Panc1 (cell line): Measurements from ENCODE around the gene PTX4. TPM values are rescaled to one million over a fixed set of nuclear protein-coding genes. Genes with fewer than 3 reads are reported as not detected.
A peak's percentile ranks its signal among the peaks of the same experiment; 100 is the strongest.

ENCODE experiments used
- ATAC-seq: fragments of 200-7000 bp; cut with Tn5 transposase; 2 replicates; pipeline ENCODE4 v1.9.1; 2020; ENCODE audit warnings: mild to moderate bottlenecking, moderate library complexity
- BruUV-seq: library from RNA; stranded (reverse); fragments of 400-500 nt; replicated peaks from 2 replicates; lab custom pipeline; 2021; lab: Mats Ljungman, UMichigan
- CTCF ChIA-PET: fragments of 300-600 bp; sonication (Branson Sonifier 250); formaldehyde crosslinking; loops from one replicate; lab custom pipeline; 2022; ENCODE audit warnings: antibody characterized with exemption; lab: Charles Lee
- POLR2A ChIA-PET: fragments of 300-600 bp; sonication (Branson Sonifier 250); formaldehyde crosslinking; loops from one replicate; lab custom pipeline; 2022; ENCODE audit warnings: antibody characterized with exemption; lab: Charles Lee
- DNase-seq: peaks from one replicate; pipeline ENCODE4 v3.0.0-alpha.2; 2010; ENCODE audit warnings: low read depth, low spot score
- H3K27ac ChIP-seq: 2 replicates; pipeline ENCODE4 v1.5.1; 2011; ENCODE audit warnings: mild to moderate bottlenecking, low read length, inconsistent platforms
- H3K27me3 ChIP-seq: fragments of 200-500 bp; sonication (Bioruptor generic); 2 replicates; pipeline ENCODE4 v1.6.0; 2014; ENCODE audit warnings: low read length, inconsistent platforms; ENCODE audit not compliant: control insufficient read depth, insufficient read depth
- H3K36me3 ChIP-seq: fragments of 200-500 bp; sonication (Bioruptor generic); 2 replicates; pipeline ENCODE4 v1.5.1; 2014; ENCODE audit warnings: inconsistent platforms, mild to moderate bottlenecking, low read length, moderate library complexity; ENCODE audit not compliant: control insufficient read depth, insufficient read depth
- H3K4me1 ChIP-seq: 2 replicates; pipeline ENCODE4 v1.5.1; 2011; ENCODE audit warnings: inconsistent platforms, mild to moderate bottlenecking, low read length, moderate library complexity; ENCODE audit not compliant: control insufficient read depth, insufficient read depth
- H3K4me3 ChIP-seq, 2 experiments: 2 replicates each; pipeline ENCODE4 v1.5.1; 2011 to 2012; ENCODE audit warnings: low read depth in 2 of 2, low read length in 2 of 2, mild to moderate bottlenecking in 2 of 2, inconsistent platforms in 1 of 2, moderate library complexity in 1 of 2
- H3K9me3 ChIP-seq: fragments of 200-500 bp; sonication (Bioruptor generic); 2 replicates; pipeline ENCODE4 v1.5.1; 2014; ENCODE audit warnings: low read depth, mild to moderate bottlenecking, inconsistent platforms, low read length, moderate library complexity; ENCODE audit not compliant: control insufficient read depth, insufficient read depth
- CTCF ChIP-seq: fragments of 450-650 bp; IDR thresholded peaks from 2 replicates; pipeline ENCODE4 v1.5.1; 2017; ENCODE audit warnings: mild to moderate bottlenecking
- POLR2AphosphoS5 ChIP-seq: IDR thresholded peaks from 2 replicates; pipeline ENCODE4 v1.6.1; 2012; ENCODE audit warnings: mild to moderate bottlenecking, low read depth, low read length, moderate library complexity
- REST ChIP-seq, 2 experiments: IDR thresholded peaks; 2 replicates each; pipeline ENCODE4 v1.6.1; 2011 to 2012; ENCODE audit warnings: low read depth in 2 of 2, control low read depth in 1 of 2, low read length in 1 of 2, mild to moderate bottlenecking in 1 of 2, moderate library complexity in 1 of 2; ENCODE audit not compliant: insufficient read depth in 1 of 2
- SIN3A ChIP-seq: IDR thresholded peaks from 2 replicates; pipeline ENCODE4 v1.6.1; 2012; ENCODE audit warnings: low read depth, mild to moderate bottlenecking, low read length, moderate library complexity, borderline replicate concordance; ENCODE audit not compliant: insufficient read depth
- TCF7L2 ChIP-seq: IDR thresholded peaks from 2 replicates; pipeline ENCODE4 v1.6.1; 2011; ENCODE audit warnings: mild to moderate bottlenecking, low read depth, low read length, inconsistent platforms
- in situ Hi-C: cut with HindIII; loops from 2 replicates; pipeline ENCODE4 v1.10.0; 2016; ENCODE audit warnings: low sequenced_read_pairs, low pct_unique_long_range_greater_than_20kb
- intact Hi-C: fragments of 100-400 bp; cut with micrococcal nuclease; formaldehyde crosslinking; loops from one replicate; pipeline ENCODE4 v1.10.0; 2022; ENCODE audit not compliant: unreplicated experiment
- total RNA-seq: library from RNA; stranded (reverse); gene quantifications from one replicate; pipeline ENCODE4 v1.2.1, GENCODE V29; 2021; ENCODE audit not compliant: unreplicated experiment

PTX4 gene
- total RNA-seq, 1 experiment from 2014 or later, result not detected

- ChIA-PET POLR2A (interaction anchor here (0.6 kb wide), 1 partner anchor 20 kb away, joined by 14 read pairs; no protein-coding TSS in a partner anchor), CTCF (interaction anchor here (0.6 kb wide), 2 partner anchors 24 to 69 kb away, joined by 5 read pairs; no protein-coding TSS in a partner anchor)
- no peaks in the 10 kb centered on the region for H3K27me3 ChIP-seq
- peak within 1 kb of the TSS; percentile 98 for H3K27ac ChIP-seq
- BruUV-seq, result no TSS peak
- H3K4me3 ChIP-seq, result peak within 1 kb of the TSS; percentile 78 to 86
- H3K9me3 ChIP-seq, result no peaks in the 10 kb centered on the region
- DNase-seq (peak; percentile 71), ATAC-seq (peak; percentile 86)
- intact Hi-C loops, result no loop called here
- in situ Hi-C loops, result no loop called here
- TF ChIP-seq SIN3A (peak; percentile 61; the same call in 1 of the 2 replicates), POLR2AphosphoS5 (no peak; the same call in 1 of the 2 replicates)
- peaks cover 12% of the 10 kb centered on the region for H3K4me1 ChIP-seq
- peaks cover 2% of the 10 kb centered on the region; the same call in 1 of the 2 replicates for H3K36me3 ChIP-seq
Measured at GRCh38 chr16:1492923-1493745, 4.4 kb upstream of the PTX4 start, which contains the start of gene TELO2. TSS of gene TELO2 (plus strand) at chr16:1493360. CDS start at chr16:1494282, 922 bp downstream.

DNA sequence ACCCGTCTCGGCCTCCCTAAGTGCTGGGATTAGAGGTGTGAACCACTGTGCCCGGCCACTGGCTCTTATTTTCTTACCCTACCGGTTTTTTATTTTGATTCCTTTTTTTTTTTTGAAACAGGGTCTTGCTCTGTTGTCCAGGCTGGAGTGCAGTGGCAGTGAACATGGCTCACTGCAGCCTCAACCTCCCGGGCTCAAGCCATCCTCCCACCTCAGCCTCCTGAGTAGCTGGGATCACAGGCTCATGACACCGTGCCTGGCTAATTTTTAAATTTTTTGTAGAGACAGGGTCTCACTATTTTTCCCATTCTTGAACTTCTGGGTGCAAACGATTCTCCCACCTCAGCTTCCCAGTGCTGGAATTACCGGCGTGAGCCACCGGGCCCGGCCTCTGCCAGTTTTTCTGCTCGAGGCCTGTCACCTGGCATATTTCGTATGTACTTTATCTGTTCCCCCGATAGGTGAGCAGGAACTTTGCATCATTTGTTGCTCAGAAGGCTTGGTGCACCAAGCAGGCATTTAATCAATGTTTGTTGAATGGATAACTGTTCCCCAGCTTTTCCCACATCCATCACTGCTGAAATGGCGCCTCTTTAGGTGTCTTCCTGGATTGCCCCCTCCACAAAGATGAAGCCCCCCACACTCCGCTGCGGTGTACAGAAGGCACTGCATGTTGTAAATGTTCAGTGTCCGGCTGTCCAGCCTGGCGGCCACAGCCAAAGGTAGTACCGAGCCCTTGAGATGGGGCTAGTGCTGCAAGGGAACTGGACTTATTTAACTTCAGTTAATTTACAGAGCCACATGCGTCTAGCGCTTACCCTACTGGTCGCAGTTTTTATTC lies 3.6 kb upstream of the PTX4 start:
- TSS peak; percentile 81 for BruUV-seq
- ChIA-PET POLR2A (interaction anchor here (0.5 kb wide), 1 partner anchor 69 kb away, joined by 3 read pairs; no protein-coding TSS in a partner anchor), CTCF (interaction anchor here (0.6 to 0.7 kb wide), 2 partner anchors 25 to 62 kb away, joined by 5 to 11 read pairs; no protein-coding TSS in a partner anchor)
- DNase-seq (no peak), ATAC-seq (no peak)
- in situ Hi-C loops, result no loop called here
- Histone ChIP-seq H3K4me1 (peaks cover 12% of the 10 kb centered on the region), H3K27ac (peak overlapping the region; percentile 98), H3K4me3 (peak overlapping the region; percentile 78 to 86), H3K27me3 (no peaks in the 10 kb centered on the region), H3K9me3 (no peaks in the 10 kb centered on the region), H3K36me3 (peaks cover 2% of the 10 kb centered on the region; the same call in 1 of the 2 replicates)
- TF ChIP-seq POLR2AphosphoS5 (no peak), CTCF (no peak), SIN3A (no peak), TCF7L2 (no peak), REST (IDR thresholded peaks at IDR 0.05; ENCODE audit: insufficient read depth in 1 of 2, low read depth in 2 of 2, low read length in 1 of 2) (no peak)
- intact Hi-C loops, result no loop called here
